Measurements from ENCODE around the gene FAIM2. TPM values are rescaled to one million over a fixed set of nuclear protein-coding genes. Genes with fewer than 3 reads are reported as not detected.

Gene FAIM2
- total and polyA plus RNA-seq, 2 experiments from 2014 or later, result 0.61 to 2.0 TPM

DNA sequence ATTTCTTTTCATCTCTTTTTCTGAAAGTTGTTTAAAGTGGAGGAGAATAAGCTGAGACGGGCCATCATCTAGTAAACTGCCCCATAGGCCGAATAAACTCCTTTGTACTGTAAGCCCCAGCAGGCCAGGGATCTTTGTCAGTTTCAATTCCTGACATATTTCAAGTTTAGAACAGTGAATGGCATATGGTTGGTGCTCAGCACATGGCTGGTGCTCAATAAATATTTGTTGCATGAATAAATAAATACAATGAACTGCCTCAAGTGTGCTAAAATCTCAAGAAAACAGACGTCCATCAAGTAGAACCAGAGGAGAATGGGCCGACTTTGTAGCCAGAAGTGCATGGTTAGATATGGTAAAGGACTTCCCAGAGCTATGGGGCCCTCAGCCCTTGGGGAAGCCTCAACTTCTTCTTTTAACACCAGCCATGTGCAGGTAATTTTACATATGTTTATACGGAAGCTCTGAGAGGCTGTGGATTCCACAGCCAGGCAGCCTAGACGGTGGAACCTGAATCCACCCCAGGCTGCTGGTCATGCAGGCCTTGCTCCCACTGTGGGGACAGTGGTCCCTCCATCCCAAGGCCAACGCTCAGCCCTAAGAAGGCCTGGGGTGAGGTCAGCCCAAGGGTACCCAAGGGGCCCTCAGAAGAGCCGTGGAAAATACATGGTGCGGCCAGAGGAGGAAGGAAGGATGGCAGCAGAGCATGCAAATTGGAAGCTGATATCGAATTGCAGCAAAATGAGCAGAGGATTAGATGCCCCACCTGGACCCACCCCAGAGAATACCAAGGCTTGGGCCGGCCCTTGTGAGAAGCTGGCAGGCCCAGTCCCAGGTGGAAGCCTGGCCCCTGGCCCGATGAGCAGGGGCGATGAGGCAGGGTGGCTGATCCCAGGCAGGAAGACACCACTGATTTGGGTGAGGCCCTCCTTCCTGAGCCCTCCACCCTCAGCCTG is 38.1 kb upstream of the FAIM2 start:
- no peak overlapping the region; the same call in 1 of the 2 replicates for H2AFZ ChIP-seq
- H3F3A ChIP-seq (replicated peaks; ENCODE audit: low read depth), result no peaks in the 10 kb centered on the region
- ATAC-seq (no peak), DNase-seq (ENCODE audit: low spot score) (no peak)
- H3K4me1 ChIP-seq (ENCODE audit: insufficient read depth), result peaks cover 16% of the 10 kb centered on the region
- Mint-ChIP-seq H3K36me3 (ENCODE audit: low read depth) (no peaks in the 10 kb centered on the region), H3K9me3 (no peaks in the 10 kb centered on the region), H3K4me1 (peaks cover 33% of the 10 kb centered on the region), H3K4me3 (no peak overlapping the region; the same call in 2 of the 3 replicates), H3K27me3 (ENCODE audit: insufficient read depth, low read depth, poor library complexity) (peaks cover 14% of the 10 kb centered on the region), H3K27ac (no peak overlapping the region)
- TF ChIP-seq, protein P1, sequence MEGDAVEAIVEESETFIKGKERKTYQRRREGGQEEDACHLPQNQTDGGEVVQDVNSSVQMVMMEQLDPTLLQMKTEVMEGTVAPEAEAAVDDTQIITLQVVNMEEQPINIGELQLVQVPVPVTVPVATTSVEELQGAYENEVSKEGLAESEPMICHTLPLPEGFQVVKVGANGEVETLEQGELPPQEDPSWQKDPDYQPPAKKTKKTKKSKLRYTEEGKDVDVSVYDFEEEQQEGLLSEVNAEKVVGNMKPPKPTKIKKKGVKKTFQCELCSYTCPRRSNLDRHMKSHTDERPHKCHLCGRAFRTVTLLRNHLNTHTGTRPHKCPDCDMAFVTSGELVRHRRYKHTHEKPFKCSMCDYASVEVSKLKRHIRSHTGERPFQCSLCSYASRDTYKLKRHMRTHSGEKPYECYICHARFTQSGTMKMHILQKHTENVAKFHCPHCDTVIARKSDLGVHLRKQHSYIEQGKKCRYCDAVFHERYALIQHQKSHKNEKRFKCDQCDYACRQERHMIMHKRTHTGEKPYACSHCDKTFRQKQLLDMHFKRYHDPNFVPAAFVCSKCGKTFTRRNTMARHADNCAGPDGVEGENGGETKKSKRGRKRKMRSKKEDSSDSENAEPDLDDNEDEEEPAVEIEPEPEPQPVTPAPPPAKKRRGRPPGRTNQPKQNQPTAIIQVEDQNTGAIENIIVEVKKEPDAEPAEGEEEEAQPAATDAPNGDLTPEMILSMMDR (conservative IDR thresholded peaks at IDR 0.05; ENCODE audit: low read depth in 2 of 2), result no peak
- TF ChIP-seq NANOG (IDR thresholded peaks at IDR 0.05; ENCODE audit: borderline replicate concordance) (no peak), ZNF114 (CRISPR knock-in tag; IDR thresholded peaks at IDR 0.05) (no peak), ZNF331 (CRISPR knock-in tag; IDR thresholded peaks at IDR 0.05; ENCODE audit: low read depth) (no peak), CREB1 (CRISPR knock-in tag; IDR thresholded peaks at IDR 0.05; ENCODE audit: low read depth) (no peak), EZH2 (IDR thresholded peaks at IDR 0.05; ENCODE audit: low read depth, unreplicated experiment) (no peak), JUNB (IDR thresholded peaks at IDR 0.05; ENCODE audit: unreplicated experiment) (no peak), POLR2AphosphoS5 (IDR thresholded peaks at IDR 0.05; ENCODE audit: low read depth) (no peak), EZH2phosphoT487 (IDR thresholded peaks at IDR 0.05; ENCODE audit: unreplicated experiment) (no peak), STAT1 (IDR thresholded peaks at IDR 0.05; ENCODE audit: unreplicated experiment) (no peak)
- TF ChIP-seq, protein P2, sequence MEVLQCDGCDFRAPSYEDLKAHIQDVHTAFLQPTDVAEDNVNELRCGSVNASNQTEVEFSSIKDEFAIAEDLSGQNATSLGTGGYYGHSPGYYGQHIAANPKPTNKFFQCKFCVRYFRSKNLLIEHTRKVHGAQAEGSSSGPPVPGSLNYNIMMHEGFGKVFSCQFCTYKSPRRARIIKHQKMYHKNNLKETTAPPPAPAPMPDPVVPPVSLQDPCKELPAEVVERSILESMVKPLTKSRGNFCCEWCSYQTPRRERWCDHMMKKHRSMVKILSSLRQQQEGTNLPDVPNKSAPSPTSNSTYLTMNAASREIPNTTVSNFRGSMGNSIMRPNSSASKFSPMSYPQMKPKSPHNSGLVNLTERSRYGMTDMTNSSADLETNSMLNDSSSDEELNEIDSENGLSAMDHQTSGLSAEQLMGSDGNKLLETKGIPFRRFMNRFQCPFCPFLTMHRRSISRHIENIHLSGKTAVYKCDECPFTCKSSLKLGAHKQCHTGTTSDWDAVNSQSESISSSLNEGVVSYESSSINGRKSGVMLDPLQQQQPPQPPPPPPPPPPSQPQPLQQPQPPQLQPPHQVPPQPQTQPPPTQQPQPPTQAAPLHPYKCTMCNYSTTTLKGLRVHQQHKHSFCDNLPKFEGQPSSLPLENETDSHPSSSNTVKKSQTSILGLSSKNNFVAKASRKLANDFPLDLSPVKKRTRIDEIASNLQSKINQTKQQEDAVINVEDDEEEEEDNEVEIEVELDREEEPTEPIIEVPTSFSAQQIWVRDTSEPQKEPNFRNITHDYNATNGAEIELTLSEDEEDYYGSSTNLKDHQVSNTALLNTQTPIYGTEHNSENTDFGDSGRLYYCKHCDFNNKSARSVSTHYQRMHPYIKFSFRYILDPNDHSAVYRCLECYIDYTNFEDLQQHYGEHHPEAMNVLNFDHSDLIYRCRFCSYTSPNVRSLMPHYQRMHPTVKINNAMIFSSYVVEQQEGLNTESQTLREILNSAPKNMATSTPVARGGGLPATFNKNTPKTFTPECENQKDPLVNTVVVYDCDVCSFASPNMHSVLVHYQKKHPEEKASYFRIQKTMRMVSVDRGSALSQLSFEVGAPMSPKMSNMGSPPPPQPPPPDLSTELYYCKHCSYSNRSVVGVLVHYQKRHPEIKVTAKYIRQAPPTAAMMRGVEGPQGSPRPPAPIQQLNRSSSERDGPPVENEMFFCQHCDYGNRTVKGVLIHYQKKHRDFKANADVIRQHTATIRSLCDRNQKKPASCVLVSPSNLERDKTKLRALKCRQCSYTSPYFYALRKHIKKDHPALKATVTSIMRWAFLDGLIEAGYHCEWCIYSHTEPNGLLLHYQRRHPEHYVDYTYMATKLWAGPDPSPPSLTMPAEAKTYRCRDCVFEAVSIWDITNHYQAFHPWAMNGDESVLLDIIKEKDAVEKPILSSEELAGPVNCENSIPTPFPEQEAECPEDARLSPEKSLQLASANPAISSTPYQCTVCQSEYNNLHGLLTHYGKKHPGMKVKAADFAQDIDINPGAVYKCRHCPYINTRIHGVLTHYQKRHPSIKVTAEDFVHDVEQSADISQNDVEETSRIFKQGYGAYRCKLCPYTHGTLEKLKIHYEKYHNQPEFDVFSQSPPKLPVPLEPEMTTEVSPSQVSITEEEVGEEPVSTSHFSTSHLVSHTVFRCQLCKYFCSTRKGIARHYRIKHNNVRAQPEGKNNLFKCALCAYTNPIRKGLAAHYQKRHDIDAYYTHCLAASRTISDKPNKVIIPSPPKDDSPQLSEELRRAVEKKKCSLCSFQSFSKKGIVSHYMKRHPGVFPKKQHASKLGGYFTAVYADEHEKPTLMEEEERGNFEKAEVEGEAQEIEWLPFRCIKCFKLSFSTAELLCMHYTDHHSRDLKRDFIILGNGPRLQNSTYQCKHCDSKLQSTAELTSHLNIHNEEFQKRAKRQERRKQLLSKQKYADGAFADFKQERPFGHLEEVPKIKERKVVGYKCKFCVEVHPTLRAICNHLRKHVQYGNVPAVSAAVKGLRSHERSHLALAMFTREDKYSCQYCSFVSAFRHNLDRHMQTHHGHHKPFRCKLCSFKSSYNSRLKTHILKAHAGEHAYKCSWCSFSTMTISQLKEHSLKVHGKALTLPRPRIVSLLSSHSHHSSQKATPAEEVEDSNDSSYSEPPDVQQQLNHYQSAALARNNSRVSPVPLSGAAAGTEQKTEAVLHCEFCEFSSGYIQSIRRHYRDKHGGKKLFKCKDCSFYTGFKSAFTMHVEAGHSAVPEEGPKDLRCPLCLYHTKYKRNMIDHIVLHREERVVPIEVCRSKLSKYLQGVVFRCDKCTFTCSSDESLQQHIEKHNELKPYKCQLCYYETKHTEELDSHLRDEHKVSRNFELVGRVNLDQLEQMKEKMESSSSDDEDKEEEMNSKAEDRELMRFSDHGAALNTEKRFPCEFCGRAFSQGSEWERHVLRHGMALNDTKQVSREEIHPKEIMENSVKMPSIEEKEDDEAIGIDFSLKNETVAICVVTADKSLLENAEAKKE (CRISPR knock-in tag; IDR thresholded peaks at IDR 0.05), result no peak
- TF ChIP-seq, protein P3, sequence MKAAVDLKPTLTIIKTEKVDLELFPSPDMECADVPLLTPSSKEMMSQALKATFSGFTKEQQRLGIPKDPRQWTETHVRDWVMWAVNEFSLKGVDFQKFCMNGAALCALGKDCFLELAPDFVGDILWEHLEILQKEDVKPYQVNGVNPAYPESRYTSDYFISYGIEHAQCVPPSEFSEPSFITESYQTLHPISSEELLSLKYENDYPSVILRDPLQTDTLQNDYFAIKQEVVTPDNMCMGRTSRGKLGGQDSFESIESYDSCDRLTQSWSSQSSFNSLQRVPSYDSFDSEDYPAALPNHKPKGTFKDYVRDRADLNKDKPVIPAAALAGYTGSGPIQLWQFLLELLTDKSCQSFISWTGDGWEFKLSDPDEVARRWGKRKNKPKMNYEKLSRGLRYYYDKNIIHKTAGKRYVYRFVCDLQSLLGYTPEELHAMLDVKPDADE (IDR thresholded peaks at IDR 0.05), result no peak
- TF ChIP-seq, protein P4, sequence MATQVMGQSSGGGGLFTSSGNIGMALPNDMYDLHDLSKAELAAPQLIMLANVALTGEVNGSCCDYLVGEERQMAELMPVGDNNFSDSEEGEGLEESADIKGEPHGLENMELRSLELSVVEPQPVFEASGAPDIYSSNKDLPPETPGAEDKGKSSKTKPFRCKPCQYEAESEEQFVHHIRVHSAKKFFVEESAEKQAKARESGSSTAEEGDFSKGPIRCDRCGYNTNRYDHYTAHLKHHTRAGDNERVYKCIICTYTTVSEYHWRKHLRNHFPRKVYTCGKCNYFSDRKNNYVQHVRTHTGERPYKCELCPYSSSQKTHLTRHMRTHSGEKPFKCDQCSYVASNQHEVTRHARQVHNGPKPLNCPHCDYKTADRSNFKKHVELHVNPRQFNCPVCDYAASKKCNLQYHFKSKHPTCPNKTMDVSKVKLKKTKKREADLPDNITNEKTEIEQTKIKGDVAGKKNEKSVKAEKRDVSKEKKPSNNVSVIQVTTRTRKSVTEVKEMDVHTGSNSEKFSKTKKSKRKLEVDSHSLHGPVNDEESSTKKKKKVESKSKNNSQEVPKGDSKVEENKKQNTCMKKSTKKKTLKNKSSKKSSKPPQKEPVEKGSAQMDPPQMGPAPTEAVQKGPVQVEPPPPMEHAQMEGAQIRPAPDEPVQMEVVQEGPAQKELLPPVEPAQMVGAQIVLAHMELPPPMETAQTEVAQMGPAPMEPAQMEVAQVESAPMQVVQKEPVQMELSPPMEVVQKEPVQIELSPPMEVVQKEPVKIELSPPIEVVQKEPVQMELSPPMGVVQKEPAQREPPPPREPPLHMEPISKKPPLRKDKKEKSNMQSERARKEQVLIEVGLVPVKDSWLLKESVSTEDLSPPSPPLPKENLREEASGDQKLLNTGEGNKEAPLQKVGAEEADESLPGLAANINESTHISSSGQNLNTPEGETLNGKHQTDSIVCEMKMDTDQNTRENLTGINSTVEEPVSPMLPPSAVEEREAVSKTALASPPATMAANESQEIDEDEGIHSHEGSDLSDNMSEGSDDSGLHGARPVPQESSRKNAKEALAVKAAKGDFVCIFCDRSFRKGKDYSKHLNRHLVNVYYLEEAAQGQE (IDR thresholded peaks at IDR 0.05; ENCODE audit: unreplicated experiment), result no peak
- no peaks in the 10 kb centered on the region for H3K27me3 ChIP-seq (ENCODE audit: insufficient read depth)
- no peak overlapping the region for H3K4me2 ChIP-seq
- H3K27ac ChIP-seq (ENCODE audit: low read depth), result no peak overlapping the region
- no peaks in the 10 kb centered on the region for H3K36me3 ChIP-seq (ENCODE audit: insufficient read depth)
- no peaks in the 10 kb centered on the region for H3K9me2 ChIP-seq (ENCODE audit: insufficient read depth)
- no peaks in the 10 kb centered on the region for H3K79me2 ChIP-seq (replicated peaks; ENCODE audit: insufficient read depth)
- H3K4me3 ChIP-seq, result no peak overlapping the region
- H4K20me1 ChIP-seq (replicated peaks; ENCODE audit: insufficient read depth), result no peaks in the 10 kb centered on the region

Measured in GM23338 (cell line).